GM21423 (cell line): ENCODE measurements around the gene RNF130.
"Not testable (repeated sequence)": the region's sequence is repeated elsewhere in the genome, so short reads cannot be mapped to it uniquely, and the experiment has no call there.

ENCODE experiments used
- ATAC-seq: cut with Tn5 transposase; IDR thresholded peaks from one replicate; pipeline ENCODE4 v1.9.1; 2021; ENCODE audit warnings: mild to moderate bottlenecking, moderate library complexity; ENCODE audit not compliant: unreplicated experiment

Gene RNF130

GRCh38 chr5:179980767-179981166 lies 90.8 kb downstream of the RNF130 start:
- ATAC-seq: no peak

- no peak for ATAC-seq
These were observed 92.8 kb downstream of the RNF130 start for GRCh38 chr5:179978792-179979191.

- ATAC-seq: no peak
These were observed 95.8 kb downstream of the RNF130 start for GRCh38 chr5:179975713-179976134.

GRCh38 chr5:179974946-179975712 lies 96.4 kb downstream of the RNF130 start:
- no peak for ATAC-seq

DNA sequence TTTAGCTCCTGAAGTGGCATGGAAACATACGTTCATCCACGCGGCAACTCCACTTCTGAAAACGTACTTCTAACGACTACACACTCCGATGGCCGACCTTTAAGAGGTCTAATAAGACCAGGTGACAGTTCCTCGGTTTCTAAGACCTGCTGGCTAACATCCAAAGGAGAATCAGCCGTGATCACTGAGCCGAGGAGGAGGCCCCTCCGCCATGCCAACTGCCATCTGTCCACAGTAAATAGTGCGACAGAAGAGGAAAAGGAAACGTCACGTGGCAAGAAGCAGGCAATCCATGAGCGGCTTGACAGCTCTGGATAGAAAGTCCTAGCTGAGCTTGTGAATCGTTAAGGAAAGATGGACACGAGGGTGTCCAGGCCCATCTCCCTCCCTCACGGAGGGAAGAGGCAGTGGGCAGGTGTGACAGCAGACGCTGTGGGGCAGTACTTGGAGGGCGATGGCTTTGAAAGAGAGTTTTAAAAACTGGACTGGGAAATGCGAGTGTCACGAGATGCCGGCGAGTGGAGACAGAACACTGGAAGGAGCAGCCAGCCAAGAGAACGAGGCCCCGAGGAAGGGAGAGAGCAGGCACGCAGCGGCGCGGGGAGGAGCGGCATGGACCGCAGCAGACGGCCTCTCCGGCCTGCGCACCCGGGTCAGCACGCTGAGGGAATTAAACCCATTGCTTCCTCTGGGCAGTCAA lies 97.2 kb downstream of the RNF130 start:
- no peak for ATAC-seq

DNA sequence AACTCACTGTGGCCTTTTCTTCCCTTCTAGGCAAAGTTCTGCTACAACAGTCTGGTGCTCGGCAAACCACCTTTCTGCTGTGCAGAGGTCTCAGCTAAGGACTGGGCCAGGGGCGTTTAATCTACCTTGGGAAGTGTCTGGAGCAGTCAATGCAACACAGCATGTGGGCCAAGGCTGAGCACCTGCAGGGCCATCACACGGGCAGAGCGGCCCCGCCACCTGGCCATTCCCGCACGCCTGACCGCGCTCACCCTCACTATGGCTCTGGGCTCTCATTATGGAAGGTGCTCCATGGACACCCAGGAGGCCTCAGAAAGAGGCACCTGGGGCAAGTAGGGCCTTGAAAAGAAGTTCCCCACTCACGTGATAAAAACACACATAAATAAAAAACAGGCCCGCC lies 98.2 kb downstream of the RNF130 start:
- no peak for ATAC-seq

- ATAC-seq: no peak
These were observed 102.4 kb downstream of the RNF130 start for GRCh38 chr5:179969110-179969509.

DNA sequence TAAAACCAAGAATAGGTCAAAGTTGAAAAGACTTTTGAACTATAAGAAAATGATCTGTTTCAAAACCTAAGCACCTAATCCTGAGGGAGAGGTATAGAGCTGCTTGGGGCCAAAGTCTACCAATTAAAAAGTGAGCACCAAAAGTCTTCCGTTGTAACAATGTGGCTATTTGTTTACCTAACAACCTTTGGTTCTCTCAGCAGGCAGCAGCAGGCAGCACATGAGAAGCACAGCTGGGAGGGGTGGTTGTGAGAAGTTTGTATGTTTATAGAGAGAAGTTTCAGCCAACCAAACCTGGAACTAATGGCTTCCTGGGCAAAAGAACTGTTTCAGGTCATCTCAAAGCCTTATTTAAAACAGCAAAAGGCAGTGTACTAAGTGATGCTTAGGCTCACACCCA lies 104.1 kb downstream of the RNF130 start:
- no peak for ATAC-seq

GRCh38 chr5:179964015-179964414 lies 107.5 kb downstream of the RNF130 start:
- ATAC-seq: no peak

- no peak for ATAC-seq
These were observed 108.2 kb downstream of the RNF130 start for GRCh38 chr5:179963375-179963774.

DNA sequence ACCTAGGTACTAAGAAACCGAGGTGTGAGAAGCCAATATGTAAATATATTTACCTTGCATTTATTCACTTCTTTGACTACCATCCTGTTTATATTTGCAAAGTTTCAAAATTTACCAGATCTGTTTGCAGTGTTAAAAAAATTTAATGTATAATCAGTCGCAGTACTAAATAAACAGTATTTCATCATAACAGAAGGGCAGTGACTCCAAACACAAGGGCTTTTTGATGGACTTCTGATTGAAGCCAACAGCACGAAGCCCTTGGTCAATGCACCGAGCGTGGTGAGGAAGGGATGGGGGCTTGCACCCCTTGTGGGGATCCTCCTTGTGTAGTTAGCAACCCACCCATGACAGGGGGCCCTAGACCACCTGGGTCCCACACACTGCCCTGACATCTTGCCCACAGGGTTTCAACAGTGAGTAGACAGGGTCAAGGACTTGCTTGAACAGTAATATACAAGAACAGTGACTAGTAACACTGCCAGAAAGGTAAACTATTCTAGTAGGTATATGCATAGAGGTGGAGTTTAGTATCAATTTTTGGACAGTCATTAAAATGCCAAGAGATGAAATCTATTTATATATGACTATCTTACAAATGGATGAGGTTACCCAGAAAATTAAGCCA lies 111.2 kb downstream of the RNF130 start:
- ATAC-seq: no peak

GRCh38 chr5:179959641-179960040 lies 111.9 kb downstream of the RNF130 start:
- ATAC-seq: no peak

DNA sequence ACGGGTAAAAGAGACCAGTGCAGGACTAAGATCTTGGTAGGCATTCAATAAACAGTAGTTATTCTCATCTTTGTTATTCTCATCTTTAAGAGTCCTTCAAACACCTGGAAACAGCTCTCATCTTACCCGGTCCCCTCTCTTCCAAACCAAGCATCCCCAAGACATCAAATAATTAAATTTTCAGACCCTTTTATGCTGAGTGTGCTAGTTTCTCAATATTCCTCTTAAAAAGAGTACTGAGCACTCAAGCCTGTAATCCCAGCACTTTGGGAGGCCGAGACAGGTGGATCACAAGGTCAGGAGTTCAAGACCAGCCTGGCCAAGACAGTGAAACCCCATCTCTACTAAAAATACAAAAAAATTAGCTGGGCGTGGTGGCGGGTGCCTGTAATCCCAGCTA lies 112.4 kb downstream of the RNF130 start:
- not testable (repeated sequence) for ATAC-seq

DNA sequence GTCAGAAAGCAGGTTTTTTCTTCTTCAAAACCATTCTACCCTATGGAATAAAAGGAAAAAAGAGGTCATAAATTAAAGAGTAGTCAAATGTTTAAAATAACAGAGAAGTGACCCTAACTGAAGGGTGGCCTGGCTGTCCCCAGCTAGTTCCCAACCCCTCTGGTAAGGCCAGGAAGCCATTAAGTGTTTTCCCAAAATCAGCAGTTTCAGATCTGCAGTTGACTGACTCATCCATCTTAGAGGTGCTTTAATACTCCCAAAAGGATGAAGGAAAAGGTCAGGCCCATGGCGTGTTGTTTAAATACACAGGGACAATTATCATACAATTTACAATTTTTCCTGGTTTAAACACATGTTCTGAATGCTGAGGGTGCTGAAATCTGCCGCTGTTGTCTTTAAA lies 115.9 kb downstream of the RNF130 start:
- ATAC-seq: no peak

DNA sequence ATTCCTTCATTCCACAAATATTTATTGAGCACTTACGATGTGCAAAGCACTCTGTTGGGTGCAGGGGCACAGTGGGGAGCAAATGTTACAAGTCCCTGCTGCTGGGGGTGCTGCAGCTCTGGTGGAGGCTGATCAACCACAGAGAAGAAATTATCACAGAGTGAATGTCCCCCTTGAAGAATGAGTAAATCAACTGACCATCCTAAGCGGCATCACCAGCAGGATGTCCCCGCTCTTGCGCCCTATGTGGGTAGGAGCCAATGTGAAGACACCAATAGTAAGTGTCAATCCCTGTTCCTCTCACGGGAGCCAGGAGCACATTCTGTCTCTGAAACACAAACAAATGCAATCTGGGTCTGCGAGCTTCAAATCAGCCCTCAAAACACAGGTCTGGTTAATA lies 116.5 kb downstream of the RNF130 start:
- no peak for ATAC-seq

DNA sequence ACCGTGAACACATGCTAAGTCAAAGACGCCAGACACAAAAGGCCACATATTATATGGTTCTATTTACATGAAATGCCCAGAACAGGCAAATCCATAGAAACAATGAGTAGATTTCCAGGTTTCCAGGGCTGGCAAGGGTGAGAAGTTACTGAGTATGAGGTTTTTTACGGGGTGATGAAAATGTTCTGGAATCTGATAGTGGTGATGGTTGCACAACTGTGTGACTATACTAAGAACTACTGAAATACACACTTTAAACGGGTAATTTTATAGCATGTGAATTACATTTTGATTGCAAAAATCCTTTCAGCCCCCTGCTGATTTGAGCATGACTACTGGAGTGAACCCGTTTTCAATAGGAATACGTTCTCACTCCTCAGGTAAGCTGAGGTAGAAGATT lies 117.1 kb downstream of the RNF130 start:
- ATAC-seq: no peak

DNA sequence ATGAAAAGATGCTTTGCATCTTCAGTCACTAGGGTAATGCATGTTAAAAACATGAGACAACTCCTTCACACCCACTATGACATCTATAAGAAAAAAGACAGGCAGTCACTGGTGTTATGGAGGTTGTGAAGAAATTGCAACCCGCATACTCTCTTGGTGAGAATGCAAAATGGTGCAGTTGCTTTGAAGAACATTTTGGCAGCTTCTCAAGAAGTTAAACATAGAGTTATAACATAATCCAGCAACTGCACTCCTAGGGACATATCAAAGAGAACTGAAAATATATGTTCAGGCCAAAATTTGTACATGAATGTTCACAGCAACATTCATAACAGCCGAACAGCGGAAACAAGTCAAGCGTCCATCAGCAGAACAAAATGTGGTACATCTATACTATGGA lies 117.6 kb downstream of the RNF130 start:
- no peak for ATAC-seq

DNA sequence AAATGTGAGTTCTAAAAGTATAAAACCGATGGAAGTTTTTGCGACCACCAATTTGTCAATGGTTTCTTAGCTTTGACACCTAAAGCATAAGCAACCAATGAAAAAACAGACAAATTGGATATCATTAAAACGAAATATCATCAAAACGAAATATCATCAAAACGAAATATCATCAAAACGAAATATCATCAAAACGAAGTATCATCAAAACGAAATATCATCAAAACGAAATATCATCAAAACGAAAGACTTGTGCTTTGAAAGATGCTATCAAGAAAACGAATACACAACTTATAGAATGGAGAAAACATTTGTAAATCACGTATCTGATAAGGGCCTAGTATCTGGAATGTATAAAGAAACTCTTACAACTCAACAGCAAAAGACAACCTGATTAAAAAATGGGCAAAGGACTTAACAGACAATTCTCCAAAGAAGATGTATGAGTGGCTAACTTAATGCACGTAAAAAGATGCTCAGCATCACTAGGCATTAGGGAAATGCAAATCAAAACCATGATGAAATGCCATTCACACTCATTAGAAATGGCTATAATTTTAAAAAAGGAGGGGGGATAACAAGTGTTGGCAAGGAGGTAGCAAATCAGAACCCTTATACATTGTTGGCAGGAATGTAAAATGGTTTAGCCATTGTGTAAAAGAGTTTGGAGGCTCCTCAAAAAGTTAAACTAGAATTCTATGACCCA lies 134.4 kb downstream of the RNF130 start:
- no peak for ATAC-seq

DNA sequence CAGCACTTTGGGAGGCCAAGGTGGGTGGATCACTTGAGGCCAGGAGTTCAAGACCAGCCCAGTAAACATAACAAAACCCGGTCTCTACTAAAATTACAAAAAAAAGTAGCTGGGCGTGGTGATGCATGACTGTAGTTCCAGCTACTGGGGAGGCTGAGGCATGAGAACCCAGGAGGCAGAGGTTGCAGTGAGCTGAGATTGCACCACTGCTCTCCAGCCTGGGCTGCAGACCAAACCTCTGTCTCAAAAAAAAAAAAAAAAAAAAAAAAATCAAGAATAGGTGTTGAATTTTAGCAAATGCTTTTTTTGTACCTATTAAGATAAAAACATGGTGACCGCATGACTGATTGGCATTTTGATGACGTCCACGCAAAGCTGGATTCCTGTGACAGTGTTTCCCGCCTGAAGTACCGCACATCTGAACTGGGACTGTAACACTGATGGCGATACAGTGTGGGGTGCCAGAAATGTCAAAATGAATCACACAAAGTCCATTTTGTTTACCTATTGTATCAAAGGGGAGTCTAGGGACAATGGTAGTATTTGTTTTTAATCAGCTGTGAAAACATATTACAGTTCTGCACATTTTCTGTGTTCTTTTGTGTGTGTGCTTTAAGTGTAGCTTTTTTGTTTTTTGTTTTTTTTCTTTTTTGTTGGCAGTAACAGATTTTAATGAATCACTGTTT lies 140.6 kb downstream of the RNF130 start:
- ATAC-seq: no peak

- ATAC-seq: no peak
These were observed 143.7 kb downstream of the RNF130 start for GRCh38 chr5:179927824-179928223.

DNA sequence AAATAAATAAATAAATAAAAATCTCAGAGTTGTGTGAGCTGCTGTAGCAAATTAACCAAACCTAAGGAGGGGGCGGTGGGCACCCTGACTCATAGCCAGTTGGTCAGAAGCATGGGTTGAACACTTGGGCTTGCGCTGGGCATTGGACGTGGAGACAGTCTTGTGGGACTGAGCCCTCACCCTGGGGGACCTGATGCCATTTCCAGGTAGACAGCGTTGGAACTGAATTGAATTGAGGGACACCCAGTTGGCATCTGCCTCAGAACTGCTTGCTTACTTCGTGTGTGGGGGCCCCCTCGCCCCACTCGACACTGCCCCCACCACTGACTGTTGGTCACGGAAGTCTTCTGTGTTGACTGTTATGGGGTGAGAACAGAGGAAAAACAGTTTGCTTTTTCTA lies 144.9 kb downstream of the RNF130 start:
- no peak for ATAC-seq
